Hepatocyte (in vitro differentiated cells): ENCODE results near the gene EXOC3L4.

Experiments
- CTCF ChIP-seq: fragments of 200-600 bp; sonication (generic); IDR thresholded peaks from 2 replicates; pipeline ENCODE4 v1.5.1; 2016; ENCODE audit warnings: antibody characterized with exemption, mild to moderate bottlenecking; ENCODE audit not compliant: poor library complexity
- EZH2phosphoT487 ChIP-seq: fragments of 200-600 bp; sonication (generic); IDR thresholded peaks from one replicate; pipeline ENCODE4 v1.6.1; 2018; ENCODE audit warnings: antibody characterized with exemption, mild to moderate bottlenecking, low read depth, moderate library complexity; ENCODE audit not compliant: unreplicated experiment, severe bottlenecking

GRCh38 chr14:103101257-103101962 is 6.9 kb downstream of the EXOC3L4 start:
- TF ChIP-seq EZH2phosphoT487: no peak
- no peak for TF ChIP-seq CTCF
